Measurements from ENCODE around the gene SAMD11. TPM values are rescaled to one million over a fixed set of nuclear protein-coding genes. Genes with fewer than 3 reads are reported as not detected.

The SAMD11 gene
- polyA plus RNA-seq, 2 of the 4 experiments (the other 2 are of a cell fraction): 22.4 to 52.8 TPM

DNA sequence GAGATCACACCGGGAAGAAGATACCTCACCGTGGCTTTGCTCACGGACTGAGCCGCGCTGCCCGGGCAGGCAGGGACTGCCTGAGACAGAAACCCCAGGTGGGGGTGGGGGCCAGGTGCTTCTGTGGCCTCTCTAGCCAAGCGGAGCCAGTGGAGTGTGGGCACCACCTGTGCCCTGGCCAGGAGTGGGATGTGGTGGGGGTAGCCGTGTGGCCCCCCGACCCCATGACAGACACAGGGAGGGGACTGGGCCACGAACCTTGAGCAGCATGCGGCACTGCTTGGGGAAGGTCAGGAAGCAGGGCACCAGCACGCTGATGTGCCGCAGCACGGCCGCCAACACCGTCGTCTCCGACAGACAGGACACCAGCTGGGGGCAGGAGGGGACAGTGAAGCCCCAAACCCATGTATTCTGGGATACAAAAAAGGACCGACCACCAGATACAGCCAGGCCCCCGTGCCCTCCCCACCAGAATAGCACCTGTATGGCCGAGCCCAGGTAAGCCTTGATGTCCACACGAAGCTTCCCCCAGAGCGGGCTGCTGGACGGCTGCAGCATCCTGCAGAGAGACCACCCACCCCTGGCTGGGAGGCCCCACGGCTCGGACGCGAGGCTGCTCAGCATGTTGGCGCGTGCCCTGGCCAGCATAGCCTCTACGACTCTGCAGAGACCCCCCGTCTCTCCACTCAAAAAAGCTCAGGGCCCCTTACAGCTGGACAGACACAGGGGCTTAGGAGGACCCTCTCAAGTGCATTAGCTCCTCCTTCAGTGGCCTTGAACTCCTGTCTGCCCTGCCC is 30.0 kb downstream of the SAMD11 start:
- H3K4me3 ChIP-seq: no peak overlapping the region
- POLR2A ChIA-PET: no interaction called here
- no peak for DNase-seq (ENCODE audit: low read depth in 1 of 2, low spot score in 1 of 2)
- no peak overlapping the region for H3K4me2 ChIP-seq
- peaks cover 9% of the 10 kb centered on the region; the same call in 2 of the 3 replicates for H3K4me1 ChIP-seq
- WGBS (ENCODE audit: missing lambda C conversion rate): 98% methylated on average over 16 of the region's 32 CpGs
- no peak overlapping the region for H3K27ac ChIP-seq
- H3K9me3 ChIP-seq: no peaks in the 10 kb centered on the region
- FAIRE-seq: no peak
- CTCF ChIA-PET: interaction anchor here (0.5 to 2.3 kb wide), 6 partner anchors 10 to 23 kb away, joined by 3 to 9 read pairs (median 3); no protein-coding TSS in a partner anchor
- ATAC-seq: no peak
- TF ChIP-seq HOXA7 (CRISPR knock-in tag; IDR thresholded peaks at IDR 0.05): no peak
- TF ChIP-seq, protein P1, sequence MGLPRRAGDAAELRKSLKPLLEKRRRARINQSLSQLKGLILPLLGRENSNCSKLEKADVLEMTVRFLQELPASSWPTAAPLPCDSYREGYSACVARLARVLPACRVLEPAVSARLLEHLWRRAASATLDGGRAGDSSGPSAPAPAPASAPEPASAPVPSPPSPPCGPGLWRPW (IDR thresholded peaks at IDR 0.05): no peak
- no peak for TF ChIP-seq HOXB5 (CRISPR knock-in tag; IDR thresholded peaks at IDR 0.05)
- TF ChIP-seq CBX8 (IDR thresholded peaks at IDR 0.05): no peak
- no peak for TF ChIP-seq PHF8 (IDR thresholded peaks at IDR 0.05; ENCODE audit: borderline replicate concordance, low read depth)
- no peak for TF ChIP-seq RARB (CRISPR knock-in tag; IDR thresholded peaks at IDR 0.05)
- TF ChIP-seq FOSB (CRISPR knock-in tag; IDR thresholded peaks at IDR 0.05): no peak
- TF ChIP-seq, protein P2, sequence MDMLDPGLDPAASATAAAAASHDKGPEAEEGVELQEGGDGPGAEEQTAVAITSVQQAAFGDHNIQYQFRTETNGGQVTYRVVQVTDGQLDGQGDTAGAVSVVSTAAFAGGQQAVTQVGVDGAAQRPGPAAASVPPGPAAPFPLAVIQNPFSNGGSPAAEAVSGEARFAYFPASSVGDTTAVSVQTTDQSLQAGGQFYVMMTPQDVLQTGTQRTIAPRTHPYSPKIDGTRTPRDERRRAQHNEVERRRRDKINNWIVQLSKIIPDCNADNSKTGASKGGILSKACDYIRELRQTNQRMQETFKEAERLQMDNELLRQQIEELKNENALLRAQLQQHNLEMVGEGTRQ (IDR thresholded peaks at IDR 0.05): no peak
- no peak for TF ChIP-seq ZC3H11A (IDR thresholded peaks at IDR 0.05)
- TF ChIP-seq RCOR1 (IDR thresholded peaks at IDR 0.05; ENCODE audit: low read depth, low read length): no peak
- no peak for TF ChIP-seq EHF (CRISPR knock-in tag; IDR thresholded peaks at IDR 0.05)
- no peak for TF ChIP-seq KDM5A (IDR thresholded peaks at IDR 0.05)
- TF ChIP-seq, protein P3, sequence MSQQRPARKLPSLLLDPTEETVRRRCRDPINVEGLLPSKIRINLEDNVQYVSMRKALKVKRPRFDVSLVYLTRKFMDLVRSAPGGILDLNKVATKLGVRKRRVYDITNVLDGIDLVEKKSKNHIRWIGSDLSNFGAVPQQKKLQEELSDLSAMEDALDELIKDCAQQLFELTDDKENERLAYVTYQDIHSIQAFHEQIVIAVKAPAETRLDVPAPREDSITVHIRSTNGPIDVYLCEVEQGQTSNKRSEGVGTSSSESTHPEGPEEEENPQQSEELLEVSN (IDR thresholded peaks at IDR 0.05; ENCODE audit: borderline replicate concordance, low read depth): no peak
- no peak for TF ChIP-seq KDM1A (IDR thresholded peaks at IDR 0.05; ENCODE audit: low read depth)

DNA sequence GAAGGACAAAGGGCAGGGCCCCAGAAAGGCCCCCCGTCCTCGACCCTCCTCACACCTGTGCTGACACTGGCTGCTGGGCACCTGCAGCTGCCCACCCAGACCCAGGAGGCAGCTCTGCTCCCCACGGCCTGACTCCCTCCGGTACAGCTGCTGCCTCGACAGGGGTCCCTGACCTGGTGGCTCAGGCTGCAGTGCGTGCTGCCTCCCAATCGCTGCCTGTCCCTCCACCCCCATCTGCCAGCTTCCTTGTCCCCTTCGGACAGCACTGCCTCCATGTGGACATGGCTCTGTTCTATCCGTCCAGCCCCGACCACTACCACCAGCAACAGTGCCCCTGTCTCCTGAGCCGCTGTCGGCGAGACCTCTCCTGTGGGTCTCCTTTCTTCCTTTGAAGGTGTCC is 31.2 kb downstream of the SAMD11 start:
- ATAC-seq: no peak
- ChIA-PET POLR2A (no interaction called here), CTCF (interaction anchor here (0.9 to 1.6 kb wide), 2 partner anchors 11 to 49 kb away, joined by 3 read pairs; no protein-coding TSS in a partner anchor)
- Histone ChIP-seq H3K9me3 (no peaks in the 10 kb centered on the region), H3K4me2 (no peak overlapping the region), H3K4me1 (peaks cover 12% of the 10 kb centered on the region; the same call in 2 of the 3 replicates), H3K27ac (no peak overlapping the region), H3K4me3 (no peak overlapping the region)
- TF ChIP-seq, protein P2 (IDR thresholded peaks at IDR 0.05): no peak
- TF ChIP-seq, protein P4, sequence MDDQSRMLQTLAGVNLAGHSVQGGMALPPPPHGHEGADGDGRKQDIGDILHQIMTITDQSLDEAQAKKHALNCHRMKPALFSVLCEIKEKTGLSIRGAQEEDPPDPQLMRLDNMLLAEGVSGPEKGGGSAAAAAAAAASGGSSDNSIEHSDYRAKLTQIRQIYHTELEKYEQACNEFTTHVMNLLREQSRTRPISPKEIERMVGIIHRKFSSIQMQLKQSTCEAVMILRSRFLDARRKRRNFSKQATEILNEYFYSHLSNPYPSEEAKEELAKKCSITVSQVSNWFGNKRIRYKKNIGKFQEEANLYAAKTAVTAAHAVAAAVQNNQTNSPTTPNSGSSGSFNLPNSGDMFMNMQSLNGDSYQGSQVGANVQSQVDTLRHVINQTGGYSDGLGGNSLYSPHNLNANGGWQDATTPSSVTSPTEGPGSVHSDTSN (IDR thresholded peaks at IDR 0.05): no peak
- TF ChIP-seq TFCP2L1 (CRISPR knock-in tag; IDR thresholded peaks at IDR 0.05): no peak
- TF ChIP-seq, protein P5, sequence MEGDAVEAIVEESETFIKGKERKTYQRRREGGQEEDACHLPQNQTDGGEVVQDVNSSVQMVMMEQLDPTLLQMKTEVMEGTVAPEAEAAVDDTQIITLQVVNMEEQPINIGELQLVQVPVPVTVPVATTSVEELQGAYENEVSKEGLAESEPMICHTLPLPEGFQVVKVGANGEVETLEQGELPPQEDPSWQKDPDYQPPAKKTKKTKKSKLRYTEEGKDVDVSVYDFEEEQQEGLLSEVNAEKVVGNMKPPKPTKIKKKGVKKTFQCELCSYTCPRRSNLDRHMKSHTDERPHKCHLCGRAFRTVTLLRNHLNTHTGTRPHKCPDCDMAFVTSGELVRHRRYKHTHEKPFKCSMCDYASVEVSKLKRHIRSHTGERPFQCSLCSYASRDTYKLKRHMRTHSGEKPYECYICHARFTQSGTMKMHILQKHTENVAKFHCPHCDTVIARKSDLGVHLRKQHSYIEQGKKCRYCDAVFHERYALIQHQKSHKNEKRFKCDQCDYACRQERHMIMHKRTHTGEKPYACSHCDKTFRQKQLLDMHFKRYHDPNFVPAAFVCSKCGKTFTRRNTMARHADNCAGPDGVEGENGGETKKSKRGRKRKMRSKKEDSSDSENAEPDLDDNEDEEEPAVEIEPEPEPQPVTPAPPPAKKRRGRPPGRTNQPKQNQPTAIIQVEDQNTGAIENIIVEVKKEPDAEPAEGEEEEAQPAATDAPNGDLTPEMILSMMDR (IDR thresholded peaks at IDR 0.05): no peak
- no peak for TF ChIP-seq EP300 (IDR thresholded peaks at IDR 0.05)
- no peak for TF ChIP-seq GATA3 (IDR thresholded peaks at IDR 0.05; ENCODE audit: borderline replicate concordance)
- no peak for TF ChIP-seq POLR2A (IDR thresholded peaks at IDR 0.05; ENCODE audit: low read length)
- no peak for TF ChIP-seq KDM5A (IDR thresholded peaks at IDR 0.05)
- TF ChIP-seq HOXA7 (CRISPR knock-in tag; IDR thresholded peaks at IDR 0.05): no peak
- TF ChIP-seq ZNF302 (CRISPR knock-in tag; IDR thresholded peaks at IDR 0.05): no peak
- TF ChIP-seq RFX5 (IDR thresholded peaks at IDR 0.05): no peak
- TF ChIP-seq RAD21 (conservative IDR thresholded peaks at IDR 0.05 in 1 of 2, IDR thresholded peaks at IDR 0.05 in 1 of 2): no peak
- TF ChIP-seq FOSB (CRISPR knock-in tag; IDR thresholded peaks at IDR 0.05): no peak
- TF ChIP-seq, protein P3 (IDR thresholded peaks at IDR 0.05; ENCODE audit: borderline replicate concordance, low read depth): no peak
- TF ChIP-seq, protein P6, sequence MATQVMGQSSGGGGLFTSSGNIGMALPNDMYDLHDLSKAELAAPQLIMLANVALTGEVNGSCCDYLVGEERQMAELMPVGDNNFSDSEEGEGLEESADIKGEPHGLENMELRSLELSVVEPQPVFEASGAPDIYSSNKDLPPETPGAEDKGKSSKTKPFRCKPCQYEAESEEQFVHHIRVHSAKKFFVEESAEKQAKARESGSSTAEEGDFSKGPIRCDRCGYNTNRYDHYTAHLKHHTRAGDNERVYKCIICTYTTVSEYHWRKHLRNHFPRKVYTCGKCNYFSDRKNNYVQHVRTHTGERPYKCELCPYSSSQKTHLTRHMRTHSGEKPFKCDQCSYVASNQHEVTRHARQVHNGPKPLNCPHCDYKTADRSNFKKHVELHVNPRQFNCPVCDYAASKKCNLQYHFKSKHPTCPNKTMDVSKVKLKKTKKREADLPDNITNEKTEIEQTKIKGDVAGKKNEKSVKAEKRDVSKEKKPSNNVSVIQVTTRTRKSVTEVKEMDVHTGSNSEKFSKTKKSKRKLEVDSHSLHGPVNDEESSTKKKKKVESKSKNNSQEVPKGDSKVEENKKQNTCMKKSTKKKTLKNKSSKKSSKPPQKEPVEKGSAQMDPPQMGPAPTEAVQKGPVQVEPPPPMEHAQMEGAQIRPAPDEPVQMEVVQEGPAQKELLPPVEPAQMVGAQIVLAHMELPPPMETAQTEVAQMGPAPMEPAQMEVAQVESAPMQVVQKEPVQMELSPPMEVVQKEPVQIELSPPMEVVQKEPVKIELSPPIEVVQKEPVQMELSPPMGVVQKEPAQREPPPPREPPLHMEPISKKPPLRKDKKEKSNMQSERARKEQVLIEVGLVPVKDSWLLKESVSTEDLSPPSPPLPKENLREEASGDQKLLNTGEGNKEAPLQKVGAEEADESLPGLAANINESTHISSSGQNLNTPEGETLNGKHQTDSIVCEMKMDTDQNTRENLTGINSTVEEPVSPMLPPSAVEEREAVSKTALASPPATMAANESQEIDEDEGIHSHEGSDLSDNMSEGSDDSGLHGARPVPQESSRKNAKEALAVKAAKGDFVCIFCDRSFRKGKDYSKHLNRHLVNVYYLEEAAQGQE (IDR thresholded peaks at IDR 0.05): no peak
- TF ChIP-seq ZSCAN20 (CRISPR knock-in tag; IDR thresholded peaks at IDR 0.05): no peak
- TF ChIP-seq CBX2 (IDR thresholded peaks at IDR 0.05; ENCODE audit: borderline replicate concordance, low read depth): no peak
- TF ChIP-seq JUN (IDR thresholded peaks at IDR 0.05): no peak
- no peak for DNase-seq (ENCODE audit: low read depth in 1 of 2, low spot score in 1 of 2)
- 95% methylated on average over 13 of the region's 13 CpGs for WGBS (ENCODE audit: missing lambda C conversion rate)
- FAIRE-seq: no peak
